SIG-M5 treated with dmso at 0.1 percent for 504 hours (cell line): ENCODE data around the gene CCDC51.
"Not testable (repeated sequence)": the region's sequence is repeated elsewhere in the genome, so short reads cannot be mapped to it uniquely, and the experiment has no call there.

ENCODE experiments used
- DNase-seq: peaks from one replicate; lab custom pipeline; 2025; ENCODE audit not compliant: unreplicated experiment; lab: John Stamatoyannopoulos, UW

The CCDC51 gene

DNA sequence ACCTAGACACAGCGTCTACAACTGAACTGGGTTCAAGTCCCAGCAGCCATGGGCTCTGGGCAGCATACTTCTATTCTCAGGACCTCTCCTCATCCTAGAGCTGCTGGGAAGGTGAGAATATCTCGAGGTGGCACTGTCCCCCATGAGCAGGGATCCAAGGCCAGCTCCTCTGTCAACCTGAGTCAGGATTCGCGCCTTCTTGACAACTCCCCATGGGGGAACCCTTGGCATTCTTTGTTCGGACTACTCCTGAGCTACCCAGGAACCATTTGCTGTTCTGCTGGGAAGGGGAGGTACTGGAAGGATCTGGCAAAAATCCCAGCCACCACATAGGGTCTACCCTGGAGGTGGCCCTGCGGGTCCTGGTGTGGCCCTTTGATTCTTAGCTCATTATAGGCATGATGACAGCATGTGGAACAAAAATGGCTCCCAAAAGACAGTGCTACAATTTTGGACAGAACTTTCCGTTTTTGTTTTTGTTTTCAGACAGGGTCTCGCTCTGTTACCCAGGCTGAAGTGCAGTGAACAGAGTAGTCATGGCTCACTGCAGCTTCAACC lies 32.3 kb downstream of the CCDC51 start:
- DNase-seq = no peak

DNA sequence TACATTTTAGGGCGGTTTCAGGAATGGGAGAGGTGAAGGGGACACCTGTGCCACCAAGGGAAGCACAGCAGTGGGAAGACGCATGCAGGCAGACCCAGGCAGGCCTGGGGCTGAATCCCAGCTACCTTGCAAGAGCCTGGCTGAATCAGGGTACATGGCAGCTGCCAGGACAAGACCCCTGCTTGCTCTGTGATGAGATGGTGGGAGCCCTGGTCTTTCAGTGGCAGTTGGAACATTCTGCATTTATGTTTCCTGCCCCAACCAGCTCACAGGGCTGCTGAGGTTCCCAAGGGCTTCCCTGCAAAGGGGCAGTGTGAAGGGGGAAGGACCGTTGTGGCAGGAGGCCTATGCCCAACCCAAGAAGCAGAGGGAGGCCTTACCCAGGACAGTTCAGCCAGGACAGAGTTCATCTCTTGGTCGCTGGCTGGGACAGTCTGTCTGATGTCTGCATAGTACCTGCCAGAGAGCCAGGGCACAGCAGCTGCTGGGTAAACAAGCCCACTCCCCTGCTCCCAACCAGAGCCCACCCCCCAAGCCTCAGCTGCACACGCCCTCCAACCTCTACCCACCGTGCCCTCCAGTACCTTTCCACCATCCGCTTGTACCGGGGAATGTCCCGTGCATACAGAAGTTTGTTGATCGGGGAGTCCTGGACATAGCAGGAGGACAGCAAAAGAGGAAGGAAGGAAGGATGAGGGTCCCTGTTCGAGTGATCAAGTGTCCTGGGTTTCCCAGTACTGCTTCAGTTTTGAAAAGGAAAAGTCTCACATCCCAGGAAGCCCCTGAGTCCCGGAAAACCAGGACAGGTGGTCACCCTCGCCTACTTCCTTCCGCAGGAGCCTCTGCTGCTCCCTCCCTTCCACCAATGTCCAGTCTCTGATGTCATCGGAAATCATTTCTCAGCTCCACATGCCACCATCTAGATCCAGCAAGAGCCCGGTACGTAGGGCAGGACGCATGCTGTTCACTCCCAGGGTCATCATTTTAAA lies 33.2 kb downstream of the CCDC51 start:
- no peak for DNase-seq

- DNase-seq = no peak
Measured at GRCh38 chr3:48405971-48406370, 33.9 kb downstream of the CCDC51 start.

DNA sequence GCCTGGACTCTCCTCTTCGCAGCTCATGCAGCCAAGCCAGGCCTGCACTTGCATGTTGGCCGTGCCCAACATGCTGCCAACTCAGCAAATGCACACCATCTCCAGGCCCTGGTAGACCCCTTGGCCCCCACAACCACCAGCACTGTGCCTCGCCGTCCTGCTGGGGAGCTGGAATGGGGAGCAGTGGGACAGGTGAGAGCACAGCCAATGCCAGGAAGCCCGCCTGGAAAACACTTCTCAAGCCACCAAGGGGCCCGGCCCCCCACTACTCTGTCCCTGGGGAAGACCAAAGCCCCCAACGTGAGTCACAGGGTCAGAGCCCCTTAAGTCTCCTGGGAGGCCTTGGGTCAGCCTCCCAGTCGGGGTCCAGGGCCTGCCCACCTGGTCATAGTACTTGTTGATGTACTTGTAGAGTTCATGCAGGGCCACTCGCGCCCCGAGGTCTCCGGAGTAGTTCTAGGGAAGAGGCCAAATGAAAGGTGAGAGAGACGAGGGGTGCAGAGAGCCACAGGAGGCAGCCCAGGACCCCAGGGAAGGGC lies 34.5 kb downstream of the CCDC51 start:
- no peak for DNase-seq

GRCh38 chr3:48404440-48405342 lies 35.2 kb downstream of the CCDC51 start:
- no peak for DNase-seq

- DNase-seq = no peak
Measured at GRCh38 chr3:48403533-48404439, 36.1 kb downstream of the CCDC51 start.

DNA sequence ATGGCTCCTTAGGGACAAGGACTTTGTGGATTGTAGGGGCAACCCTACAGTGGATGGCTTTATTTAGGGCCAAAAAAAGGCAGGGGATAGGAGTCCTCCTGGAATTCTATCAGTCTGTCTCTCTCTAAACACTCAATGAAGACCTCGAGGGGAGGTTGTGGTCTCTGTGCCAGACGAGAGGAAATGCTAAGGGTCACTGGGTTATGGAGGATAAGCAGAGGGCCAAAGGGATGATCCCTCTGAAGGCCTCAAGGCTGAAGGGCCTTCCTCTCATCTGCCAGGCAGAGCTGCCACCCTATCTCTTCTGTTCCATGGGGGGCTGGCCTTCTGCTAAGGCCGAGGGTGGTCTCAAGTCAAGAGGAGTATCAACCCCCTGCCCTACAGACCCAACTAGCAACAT lies 37.0 kb downstream of the CCDC51 start:
- no peak for DNase-seq

DNA sequence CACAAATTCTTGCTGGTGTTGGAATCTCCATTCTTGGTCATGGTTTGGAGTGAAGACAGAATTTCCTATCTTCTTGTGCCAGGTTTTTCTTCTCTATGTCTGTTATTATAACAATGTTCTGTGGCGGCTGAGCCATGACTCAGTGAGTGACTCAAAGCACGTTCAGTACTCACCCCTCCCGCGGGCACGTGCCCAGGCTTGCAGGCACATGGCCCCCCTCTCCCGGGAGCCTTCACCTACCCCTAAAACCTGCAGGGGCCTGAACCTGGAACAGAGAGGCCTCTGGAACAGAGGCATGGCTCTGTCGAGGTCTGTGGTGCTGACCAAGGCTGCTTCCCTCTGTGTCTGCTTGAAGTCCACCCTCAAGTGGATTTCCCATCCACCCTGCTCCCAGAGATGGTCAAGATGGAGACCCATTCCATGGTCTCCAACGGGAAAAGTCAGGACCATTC lies 37.6 kb downstream of the CCDC51 start:
- DNase-seq = no peak

GRCh38 chr3:48401434-48401901 lies 38.5 kb downstream of the CCDC51 start:
- DNase-seq = not testable (repeated sequence)

GRCh38 chr3:48400824-48401433 lies 39.0 kb downstream of the CCDC51 start:
- DNase-seq = peak; percentile 33

- DNase-seq = no peak
Measured at GRCh38 chr3:48399387-48400172, 40.3 kb downstream of the CCDC51 start.

GRCh38 chr3:48398701-48399386 lies 41.1 kb downstream of the CCDC51 start:
- DNase-seq = no peak

GRCh38 chr3:48397767-48398681 lies 41.9 kb downstream of the CCDC51 start:
- DNase-seq = no peak

DNA sequence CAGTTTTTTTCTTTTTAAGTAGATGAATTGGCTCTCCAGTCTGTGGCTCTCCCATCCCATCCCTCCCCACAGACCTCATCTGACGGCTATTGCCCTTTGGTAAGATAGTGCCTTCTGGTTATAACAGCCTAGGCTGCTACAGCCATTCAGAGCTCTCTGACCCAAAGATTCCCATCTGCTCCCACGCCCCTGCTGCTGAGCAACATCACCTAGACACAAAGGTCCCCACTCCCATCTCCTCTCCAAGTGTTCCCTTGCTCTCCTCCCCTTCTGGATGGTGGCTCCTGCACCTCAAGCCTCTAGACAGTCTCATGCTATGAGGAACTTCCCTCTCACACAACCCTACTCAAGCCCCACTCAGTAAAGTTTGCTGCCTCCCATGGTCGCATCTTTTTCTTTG lies 44.2 kb downstream of the CCDC51 start:
- no peak for DNase-seq

DNA sequence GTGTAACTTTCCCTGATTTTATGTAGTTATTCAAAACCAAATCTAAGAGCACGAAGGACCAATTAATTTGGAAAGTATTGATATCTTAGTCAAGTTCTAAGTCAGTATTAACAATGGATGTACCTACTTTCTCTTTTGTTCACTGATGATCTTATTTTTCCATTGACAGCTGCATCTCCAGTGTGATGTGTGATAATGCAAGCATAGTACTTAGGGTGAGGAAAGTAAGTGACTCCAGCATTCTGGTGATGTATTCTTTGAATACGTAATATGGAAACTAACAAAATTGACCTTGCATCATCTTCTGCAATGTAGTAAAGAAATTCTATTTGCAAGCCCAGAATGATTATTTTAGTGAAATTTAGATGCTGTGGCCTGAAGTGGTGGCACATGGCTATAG lies 45.5 kb downstream of the CCDC51 start:
- DNase-seq = no peak

DNA sequence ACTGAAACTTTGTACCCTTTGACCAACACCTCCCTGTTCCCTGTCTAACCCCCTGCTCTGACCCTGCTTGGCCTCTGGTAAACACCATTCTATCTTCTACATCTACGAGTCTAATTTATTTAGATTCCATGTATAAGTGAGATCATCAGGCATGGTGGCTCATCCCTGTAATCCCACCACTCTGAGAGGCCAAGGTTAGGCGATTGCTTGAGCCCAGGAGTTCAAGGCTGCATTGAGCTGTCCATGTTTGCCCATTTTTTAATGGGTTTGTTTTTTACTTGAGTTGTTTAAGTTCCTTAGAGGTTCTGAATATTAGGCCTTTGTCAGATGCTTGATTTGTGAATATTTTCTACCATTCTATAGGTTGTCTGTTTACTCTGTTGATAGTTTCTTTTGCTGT lies 51.0 kb downstream of the CCDC51 start:
- DNase-seq = no peak

DNA sequence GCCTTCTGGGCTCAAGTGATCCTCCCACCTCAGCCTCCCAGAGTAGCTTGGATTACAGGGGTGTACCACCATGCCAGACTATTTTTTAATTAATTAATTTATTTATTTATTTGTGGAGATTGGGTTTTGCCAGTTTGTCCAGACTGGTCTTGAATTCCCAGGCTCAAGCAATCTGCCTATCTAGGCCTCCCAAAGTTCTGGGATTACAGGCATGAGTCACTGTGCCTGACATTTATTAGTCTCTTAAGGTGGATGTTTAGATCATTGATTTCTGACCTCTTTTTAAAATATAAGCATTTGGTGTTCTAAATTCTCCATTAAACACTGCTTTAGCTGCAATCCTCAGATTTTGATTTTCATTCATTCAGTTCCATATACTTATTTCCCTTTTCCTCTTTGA lies 52.3 kb downstream of the CCDC51 start:
- DNase-seq = no peak
